Aorta (tissue), 5 donors: ENCODE data around the gene SEPTIN5. TPM values are rescaled to one million over a fixed set of nuclear protein-coding genes. Genes with fewer than 3 reads are reported as not detected.

Source experiments
- ATAC-seq: fragments of 200-7000 bp; cut with Tn5 transposase; one replicate; pipeline ENCODE4 v1.9.1; 2022; ENCODE audit warnings: moderate library complexity; ENCODE audit not compliant: low FRiP score
- DNase-seq, 2 donors: peaks; one replicate each; pipeline ENCODE4 v3.0.0-alpha.2; 2020
- H3K27ac ChIP-seq, 2 donors: one replicate each; pipeline ENCODE4 v1.5.1; 2013; ENCODE audit warnings: low read length in 2 of 2, mild to moderate bottlenecking in 2 of 2, moderate library complexity in 2 of 2, control low read depth in 1 of 2, inconsistent platforms in 1 of 2, low read depth in 1 of 2
- H3K27me3 ChIP-seq, 2 donors: one replicate each; pipeline ENCODE4 v1.6.1; 2013; ENCODE audit warnings: control low read depth in 1 of 2, low read length in 1 of 2, mild to moderate bottlenecking in 1 of 2, moderate library complexity in 1 of 2; ENCODE audit not compliant: insufficient read depth in 2 of 2, control insufficient read depth in 1 of 2
- H3K36me3 ChIP-seq, 2 donors: one replicate each; pipeline ENCODE4 v1.6.1; 2013; ENCODE audit warnings: control low read depth in 1 of 2, low read length in 1 of 2, mild to moderate bottlenecking in 1 of 2; ENCODE audit not compliant: insufficient read depth in 2 of 2, control insufficient read depth in 1 of 2
- H3K4me1 ChIP-seq, 2 donors: one replicate each; pipeline ENCODE4 v1.6.1; 2013; ENCODE audit warnings: low read length in 2 of 2, control low read depth in 1 of 2, mild to moderate bottlenecking in 1 of 2, moderate library complexity in 1 of 2; ENCODE audit not compliant: insufficient read depth in 2 of 2, control insufficient read depth in 1 of 2
- H3K4me3 ChIP-seq, 2 donors: one replicate each; pipeline ENCODE4 v1.5.1; 2013; ENCODE audit warnings: low read length in 2 of 2, control low read depth in 1 of 2, mild to moderate bottlenecking in 1 of 2
- H3K9me3 ChIP-seq: one replicate; pipeline ENCODE4 v1.6.1; 2013; ENCODE audit warnings: mild to moderate bottlenecking, low read length; ENCODE audit not compliant: control insufficient read depth
- WGBS, 2 donors: extraction: QIAGEN DNeasy Blood & Tissue Kit; methylation state at CpG; one replicate each; pipeline ENCODE4 v1.1.7; 2013; 5-methylcytosine and 5-hydroxymethylcytosine counted together
- intact Hi-C, 2 donors: fragments of 100-400 bp; cut with DNase I; formaldehyde crosslinking; loops; one replicate each; pipeline versions ENCODE4 v1.14.2 to v1.15.0; 2022
- polyA plus RNA-seq, 2 donors: library from polyadenylated mRNA; stranded (reverse); fragments of 200-250 nt; gene quantifications; one replicate each; pipeline ENCODE4 v1.2.3, GENCODE V29; 2013
- total RNA-seq, 2 donors: library from RNA; stranded (reverse); fragmentation: NEBNext Ultra II Directional; extraction: Animal tissue kit (Norgen Biotek cat#: 25700); gene quantifications; one replicate each; pipeline ENCODE4 v1.2.1, GENCODE V29; 2021
- donor health status: healthy with polysubstance abuse.
- donor health status: Bipolar disorder and iron deficiency.
- donor health status: DM: no; HTN: no; CAD: no.
- donor health status: DM: no; HTN: no; CAD: no.
- donor health status: DM: yes; HTN: yes; CAD: no.

SEPTIN5 gene
- total and polyA plus RNA-seq, 4 donors, result 26.9 to 63.3 (median 37.0) TPM

- DNase-seq, result no peak
- Histone ChIP-seq H3K27ac (no peak overlapping the region), H3K9me3 (no peaks in the 10 kb centered on the region), H3K4me1 (no peaks in the 10 kb centered on the region), H3K27me3 (no peaks in the 10 kb centered on the region), H3K4me3 (no peak overlapping the region), H3K36me3 (no peaks in the 10 kb centered on the region)
- 78 to 82% methylated on average over 2 of the region's 2 CpGs for WGBS, 2 donors
- ATAC-seq, result no peak
- intact Hi-C loops, result no loop called here
These were observed 6.7 kb downstream of the SEPTIN5 start for GRCh38 chr22:19720999-19721329.

- intact Hi-C loops, result no loop called here
- no peak for DNase-seq
- Histone ChIP-seq H3K27ac (no peak overlapping the region), H3K4me1 (no peaks in the 10 kb centered on the region), H3K9me3 (no peaks in the 10 kb centered on the region), H3K4me3 (no peak overlapping the region), H3K27me3 (no peaks in the 10 kb centered on the region), H3K36me3 (no peaks in the 10 kb centered on the region)
- no peak for ATAC-seq
- WGBS, 2 donors, result 81 to 82% methylated on average over 41 to 44 of the region's 44 CpGs
These were observed 7.3 kb downstream of the SEPTIN5 start for GRCh38 chr22:19721330-19722177.

- ATAC-seq, result no peak
- Histone ChIP-seq H3K9me3 (no peaks in the 10 kb centered on the region), H3K27ac (no peak overlapping the region), H3K4me1 (no peaks in the 10 kb centered on the region), H3K4me3 (no peak overlapping the region), H3K36me3 (no peaks in the 10 kb centered on the region), H3K27me3 (no peaks in the 10 kb centered on the region)
- intact Hi-C loops, result no loop called here
- WGBS, 2 donors, result 85 to 86% methylated on average over 50 to 60 of the region's 60 CpGs
- DNase-seq, result no peak
These were observed 8.1 kb downstream of the SEPTIN5 start for GRCh38 chr22:19722178-19722981.

GRCh38 chr22:19722982-19723231, 8.6 kb downstream of the SEPTIN5 start:
- 82 to 86% methylated on average over 15 of the region's 15 CpGs for WGBS, 2 donors
- no peak overlapping the region for H3K27ac ChIP-seq
- H3K27me3 ChIP-seq, result no peaks in the 10 kb centered on the region
- ATAC-seq, result no peak
- DNase-seq, result no peak
- H3K36me3 ChIP-seq, result no peaks in the 10 kb centered on the region
- no peaks in the 10 kb centered on the region for H3K9me3 ChIP-seq
- H3K4me1 ChIP-seq, result no peaks in the 10 kb centered on the region
- H3K4me3 ChIP-seq, result no peak overlapping the region
- intact Hi-C loops, result no loop called here

- WGBS, 2 donors, result 80 to 81% methylated on average over 80 of the region's 80 CpGs
- Histone ChIP-seq H3K36me3 (no peaks in the 10 kb centered on the region), H3K9me3 (no peaks in the 10 kb centered on the region), H3K4me1 (no peaks in the 10 kb centered on the region), H3K27me3 (no peaks in the 10 kb centered on the region), H3K27ac (no peak within 1 kb of the TSS), H3K4me3 (no peak within 1 kb of the TSS)
- intact Hi-C loops, result no loop called here
- peak; percentile 3 for ATAC-seq
- DNase-seq, result no peak
These were observed 9.1 kb downstream of the SEPTIN5 start, which contains the start of gene GP1BB for GRCh38 chr22:19723232-19723982. Gene GP1BB, plus strand, starts transcription at chr22:19723539. Its CDS starts 31 bp downstream, at chr22:19723570.

- no peaks in the 10 kb centered on the region for H3K4me1 ChIP-seq
- 82 to 87% methylated on average over 78 to 89 of the region's 89 CpGs for WGBS, 2 donors
These were observed 9.9 kb downstream of the SEPTIN5 start for GRCh38 chr22:19723983-19724827.

GRCh38 chr22:19724927-19725661, 10.8 kb downstream of the SEPTIN5 start:
- ATAC-seq (no peak), DNase-seq (no peak)
- Histone ChIP-seq H3K4me3 (no peak overlapping the region), H3K4me1 (no peaks in the 10 kb centered on the region), H3K27me3 (no peaks in the 10 kb centered on the region), H3K27ac (no peak overlapping the region), H3K36me3 (no peaks in the 10 kb centered on the region), H3K9me3 (no peaks in the 10 kb centered on the region)
- intact Hi-C loops, result no loop called here
- WGBS, 2 donors, result 77% methylated on average over 45 of the region's 45 CpGs

More at GRCh38 chr22:19723983-19724827, 9.9 kb downstream of the SEPTIN5 start:
- Histone ChIP-seq H3K27me3 (no peaks in the 10 kb centered on the region), H3K9me3 (no peaks in the 10 kb centered on the region), H3K27ac (no peak overlapping the region), H3K4me3 (no peak overlapping the region), H3K36me3 (no peaks in the 10 kb centered on the region)
- ATAC-seq, result no peak
- intact Hi-C loops, result no loop called here
- no peak for DNase-seq
